ENCODE measurements around the gene OR10A4. TPM values are rescaled to one million over a fixed set of nuclear protein-coding genes. Genes with fewer than 3 reads are reported as not detected.
"Not testable (repeated sequence)": the region's sequence is repeated elsewhere in the genome, so short reads cannot be mapped to it uniquely, and the experiment has no call there.

Gene OR10A4
- polyA plus RNA-seq, 4 donors, result not detected

DNA sequence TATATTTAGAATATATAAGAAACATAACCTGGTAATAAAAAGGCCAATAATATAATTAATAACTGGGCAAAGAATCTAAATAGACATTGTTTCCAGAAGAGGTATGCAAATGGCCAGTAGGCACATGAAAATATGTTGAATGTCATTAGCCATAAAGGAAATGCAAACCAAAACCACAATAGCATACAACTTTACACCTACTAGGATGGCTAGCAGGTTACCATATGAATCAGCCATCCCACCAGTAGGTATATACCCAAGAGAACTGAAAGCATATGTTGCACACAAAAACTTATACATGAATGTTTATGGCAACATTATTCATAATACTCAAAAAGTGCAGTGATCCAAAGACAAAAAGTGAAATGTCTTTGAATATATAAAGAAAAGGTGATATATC, 18.6 kb downstream of the OR10A4 start:
- DNase-seq (ENCODE audit: low read depth in 4 of 4, low spot score in 3 of 4), result no peak

DNA sequence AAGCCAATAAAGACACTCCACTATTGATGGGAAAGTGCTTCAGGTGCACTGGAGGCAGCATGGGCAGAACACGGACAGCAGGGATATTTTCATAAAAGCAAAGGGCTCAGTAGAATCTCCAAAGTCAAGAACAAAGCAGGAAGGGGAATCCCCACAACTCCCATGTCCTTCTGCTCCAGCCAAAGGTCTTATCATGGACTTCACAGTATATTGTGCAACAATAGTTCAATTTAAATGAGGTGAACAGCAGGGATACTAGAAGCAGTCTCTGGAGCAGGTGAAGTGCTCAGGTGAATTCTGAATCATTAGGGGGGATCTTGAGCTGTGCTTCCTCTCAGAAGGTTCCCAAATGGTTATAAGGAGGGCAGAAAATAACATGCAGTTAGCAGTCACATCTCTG, 22.5 kb downstream of the OR10A4 start:
- DNase-seq (ENCODE audit: low read depth in 4 of 4, low spot score in 3 of 4), result no peak

- no peak for DNase-seq (ENCODE audit: low read depth in 4 of 4, low spot score in 3 of 4)
Measured at GRCh38 chr11:6900327-6900999, 24.0 kb downstream of the OR10A4 start.

GRCh38 chr11:6904804-6905203, 28.4 kb downstream of the OR10A4 start:
- not testable (repeated sequence) for DNase-seq (ENCODE audit: low read depth in 4 of 4, low spot score in 3 of 4)

- DNase-seq (ENCODE audit: low read depth in 4 of 4, low spot score in 3 of 4), result no peak
Measured at GRCh38 chr11:6911378-6911777, 35.0 kb downstream of the OR10A4 start.

DNA sequence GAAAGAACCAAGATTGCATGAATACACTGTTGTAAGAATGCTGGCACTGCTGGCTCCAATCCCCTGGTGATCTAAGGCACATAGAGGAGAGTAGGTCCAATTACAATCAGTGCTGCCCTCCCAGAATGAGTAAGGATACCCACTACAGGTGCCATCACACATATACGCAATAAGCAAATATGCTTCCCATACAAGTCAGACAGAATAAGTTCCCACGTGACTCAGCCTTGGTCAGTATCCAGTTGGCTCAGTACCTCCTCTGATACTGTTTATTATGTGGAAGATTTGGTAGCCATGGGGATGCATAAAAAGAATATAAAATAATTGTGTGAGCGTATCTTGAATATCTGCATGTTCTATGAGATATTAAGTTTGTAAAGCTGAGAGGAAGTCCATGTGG, 35.5 kb downstream of the OR10A4 start:
- no peak for DNase-seq (ENCODE audit: low read depth in 4 of 4, low spot score in 3 of 4)

DNA sequence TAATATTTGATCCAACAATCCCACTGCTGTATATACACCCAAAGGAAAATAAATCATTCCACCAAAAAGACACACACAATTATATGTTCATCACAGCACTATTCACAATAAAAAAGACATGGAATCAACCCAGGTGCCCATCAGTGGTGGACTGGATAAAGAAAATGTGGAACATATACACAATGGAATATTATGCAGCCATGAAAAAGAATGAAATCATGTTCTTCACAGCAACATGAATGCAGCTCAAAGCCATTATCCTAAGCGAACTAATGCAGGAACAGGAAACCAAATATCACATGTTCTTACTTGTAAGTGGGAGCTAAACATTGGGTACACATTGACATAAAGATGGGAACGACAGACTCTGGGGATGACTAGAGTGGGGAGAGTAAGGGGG, 43.3 kb downstream of the OR10A4 start:
- no peak for DNase-seq (ENCODE audit: low read depth in 4 of 4, low spot score in 3 of 4)

GRCh38 chr11:6920702-6921101, 44.3 kb downstream of the OR10A4 start, which contains the start of gene OR2D3:
Gene OR2D3 (plus strand): TSS chr11:6921002. CDS start chr11:6921002, 0 bp downstream.
- no peak for DNase-seq (ENCODE audit: low read depth in 4 of 4, low spot score in 3 of 4)

DNA sequence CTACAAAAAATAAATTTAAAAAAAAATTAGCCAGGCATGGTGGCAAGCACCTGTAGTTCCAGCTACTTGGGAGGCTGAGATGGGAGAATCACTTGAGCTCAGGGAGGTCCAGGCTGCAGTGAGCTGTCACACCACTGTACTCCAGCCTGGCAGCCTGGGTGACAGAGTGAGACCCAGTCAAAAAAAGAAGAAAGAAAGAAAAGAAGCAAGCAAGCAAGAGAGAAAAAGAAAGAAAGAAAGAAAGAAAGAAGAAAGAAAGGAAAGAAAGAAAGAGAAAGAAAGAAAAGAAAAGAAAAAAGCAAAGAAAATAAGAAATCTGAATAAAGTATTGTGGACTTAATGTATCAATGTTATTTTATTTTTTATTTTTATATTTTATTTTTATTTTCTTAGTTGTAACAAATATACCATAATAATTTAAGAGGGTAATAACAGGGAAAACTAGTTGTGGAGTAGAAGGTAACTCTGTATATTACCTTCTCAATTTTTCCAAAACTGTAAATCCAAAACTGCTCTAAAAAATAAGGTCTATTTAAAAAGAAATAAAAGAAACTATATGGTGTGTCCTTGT, 48.7 kb downstream of the OR10A4 start:
- no peak for DNase-seq (ENCODE audit: low read depth in 4 of 4, low spot score in 3 of 4)

GRCh38 chr11:6925636-6926207, 49.3 kb downstream of the OR10A4 start:
- DNase-seq (ENCODE audit: low read depth in 4 of 4, low spot score in 3 of 4), result no peak

DNA sequence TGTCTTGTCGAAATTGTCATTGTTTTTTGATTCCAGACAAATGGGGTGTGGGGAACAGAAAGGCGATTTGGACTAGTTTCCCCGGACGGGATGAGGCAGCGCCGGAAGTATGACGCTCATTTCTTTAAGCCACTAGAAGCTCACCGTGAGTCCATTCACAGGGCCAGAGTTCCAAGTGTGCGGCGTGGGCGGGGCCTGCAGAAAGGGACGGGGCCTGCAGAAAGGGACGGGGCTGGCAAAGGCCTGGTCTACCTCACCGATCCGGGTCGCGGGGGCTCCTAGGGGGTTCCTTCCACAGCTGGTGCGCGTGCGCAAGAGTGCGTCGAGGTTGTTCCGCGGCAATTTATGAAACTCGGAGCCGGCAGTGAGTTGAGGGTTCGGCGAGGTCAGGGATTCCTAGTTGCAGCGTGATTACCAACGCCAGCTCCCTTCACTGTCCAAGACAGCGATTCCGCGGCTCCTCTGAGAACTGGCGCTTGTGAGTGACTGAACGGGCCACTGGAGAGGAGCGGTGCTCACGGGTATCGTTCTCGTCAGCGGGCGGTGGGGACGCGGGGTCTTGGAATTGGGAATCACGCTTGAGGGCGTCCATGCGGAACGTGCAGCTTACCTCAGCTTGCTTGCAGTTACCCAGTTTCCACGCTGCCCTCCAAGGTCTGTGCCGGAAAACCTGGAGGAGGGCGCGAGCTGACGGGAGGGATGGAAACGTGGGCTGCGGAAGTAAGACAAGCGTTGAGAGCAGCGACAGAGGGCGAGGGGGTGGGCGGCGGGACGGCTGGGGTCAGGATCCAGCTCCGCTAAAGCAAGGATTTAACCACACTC, 50.0 kb downstream of the OR10A4 start, which contains the start of gene ZNF215:
ZNF215 (plus strand) TSS at position 219 of the 822 bp plus-strand sequence. CDS start 5,847 bp downstream, outside the sequence.
- peak in 2 of 4 donors; percentile 16 to 36 for DNase-seq (ENCODE audit: low read depth in 4 of 4, low spot score in 3 of 4)

- no peak for DNase-seq (ENCODE audit: low read depth in 4 of 4, low spot score in 3 of 4)
Measured at GRCh38 chr11:6927030-6927617, 50.7 kb downstream of the OR10A4 start.

Other genes with a start within 250 kb of the OR10A4 start
- 10 to 100 TPM; 30.3 to 79.9 (median 36.9) TPM for gene DCHS1, start 220.8 kb upstream of the OR10A4 start, polyA plus RNA-seq (ENCODE audit: insufficient read length in 4 of 4)
- 10 to 100 TPM; 45.6 to 68.1 (median 64.6) TPM for gene MRPL17, start 193.3 kb upstream of the OR10A4 start, polyA plus RNA-seq (ENCODE audit: insufficient read length in 4 of 4)
- gene OR2AG2, start 104.6 kb upstream of the OR10A4 start, polyA plus RNA-seq (ENCODE audit: insufficient read length in 4 of 4), result under 1 TPM in 3 of 4 donors, not detected in 1; 0.04 to 0.06 (median 0.05) TPM
- under 1 TPM in 1 of 4 donors, not detected in 3; 0.06 TPM for gene OR2AG1, start 93.6 kb upstream of the OR10A4 start, polyA plus RNA-seq (ENCODE audit: insufficient read length in 4 of 4)
- gene OR6A2, start 76.9 kb upstream of the OR10A4 start, polyA plus RNA-seq (ENCODE audit: insufficient read length in 4 of 4), result not detected
- not detected for gene OR10A5, start 30.9 kb upstream of the OR10A4 start, polyA plus RNA-seq (ENCODE audit: insufficient read length in 4 of 4)
- under 1 TPM in 2 of 4 donors, not detected in 2; 0.04 to 0.09 TPM for gene OR10A2, start 13.6 kb upstream of the OR10A4 start, polyA plus RNA-seq (ENCODE audit: insufficient read length in 4 of 4)
- not detected for gene OR2D2, start 15.9 kb downstream of the OR10A4 start, polyA plus RNA-seq (ENCODE audit: insufficient read length in 4 of 4)
- not detected for gene OR2D3, start 44.4 kb downstream of the OR10A4 start, polyA plus RNA-seq (ENCODE audit: insufficient read length in 4 of 4)
- 1 to 10 TPM; 1.6 to 3.8 (median 3.2) TPM for gene ZNF215, start 49.8 kb downstream of the OR10A4 start, polyA plus RNA-seq (ENCODE audit: insufficient read length in 4 of 4)
- gene ZNF214, start 143.7 kb downstream of the OR10A4 start, polyA plus RNA-seq (ENCODE audit: insufficient read length in 4 of 4), result 10 to 100 TPM in 3 of 4 donors, 1 to 10 TPM in 1; 7.4 to 14.2 (median 11.4) TPM
- under 1 TPM; 0.15 to 0.73 (median 0.67) TPM for gene NLRP14, start 143.9 kb downstream of the OR10A4 start, polyA plus RNA-seq (ENCODE audit: insufficient read length in 4 of 4)
- gene RBMXL2, start 212.4 kb downstream of the OR10A4 start, polyA plus RNA-seq (ENCODE audit: insufficient read length in 4 of 4), result under 1 TPM in 3 of 4 donors, not detected in 1; 0.10 to 0.20 (median 0.18) TPM

Measured in left renal pelvis (tissue), 4 donors.